ENCODE results near the gene METTL9.

DNA sequence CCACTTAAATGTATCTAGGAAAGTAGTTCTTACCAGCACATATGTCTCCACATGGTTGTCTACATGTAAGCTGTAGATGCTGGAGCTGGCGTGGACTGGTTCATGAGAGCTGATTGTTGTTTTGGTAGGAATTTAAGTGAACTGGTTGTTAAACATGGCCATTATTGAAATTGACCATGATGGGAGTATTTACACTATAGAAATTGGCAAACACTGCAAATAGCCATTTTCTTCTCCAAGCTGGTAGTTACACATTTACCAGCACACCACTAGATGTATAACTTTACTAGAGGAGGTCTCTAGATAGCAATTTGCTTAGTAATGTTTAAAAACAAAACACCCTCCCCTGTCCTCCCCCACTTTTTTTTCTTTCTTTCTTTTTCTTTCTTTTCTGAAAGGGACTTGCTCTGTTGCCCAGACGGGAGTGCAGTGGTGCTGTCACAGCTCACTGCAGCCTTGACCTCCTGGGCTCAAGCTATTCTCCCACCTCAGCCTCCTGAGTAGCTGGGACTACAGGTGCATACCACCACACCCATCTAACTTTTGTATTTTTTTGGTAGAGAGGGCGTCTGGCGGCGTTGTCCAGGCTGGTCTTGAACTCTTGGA is 28.8 kb downstream of the METTL9 start:
- TF ChIP-seq CTCF (IDR thresholded peaks at IDR 0.05) (no peak), POLR2A (IDR thresholded peaks at IDR 0.05) (no peak)

All from uterus (tissue), 2 donors.